ENCODE measurements around the gene HOXA3.

Gene HOXA3

DNA sequence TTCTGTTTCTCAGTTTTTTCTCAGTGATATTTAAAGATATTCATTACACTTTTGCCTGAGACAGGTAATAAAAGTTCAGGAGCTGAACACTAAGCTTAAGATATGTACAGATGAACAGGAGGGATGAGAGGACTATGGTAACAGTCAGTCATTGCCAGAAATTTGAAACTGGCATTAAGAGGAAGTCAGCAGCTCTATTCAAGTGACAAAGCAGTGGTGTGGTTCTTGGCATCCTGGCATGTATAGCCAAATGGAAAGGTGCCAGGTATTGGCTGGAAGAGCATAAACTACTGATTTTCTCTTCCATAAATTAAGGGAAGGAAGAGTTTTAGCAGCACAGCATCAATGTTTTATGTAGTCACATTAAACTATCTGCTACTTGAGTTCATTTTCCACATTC lies 79.3 kb downstream of the HOXA3 start:
- peak; percentile 60 to 87 for DNase-seq

DNA sequence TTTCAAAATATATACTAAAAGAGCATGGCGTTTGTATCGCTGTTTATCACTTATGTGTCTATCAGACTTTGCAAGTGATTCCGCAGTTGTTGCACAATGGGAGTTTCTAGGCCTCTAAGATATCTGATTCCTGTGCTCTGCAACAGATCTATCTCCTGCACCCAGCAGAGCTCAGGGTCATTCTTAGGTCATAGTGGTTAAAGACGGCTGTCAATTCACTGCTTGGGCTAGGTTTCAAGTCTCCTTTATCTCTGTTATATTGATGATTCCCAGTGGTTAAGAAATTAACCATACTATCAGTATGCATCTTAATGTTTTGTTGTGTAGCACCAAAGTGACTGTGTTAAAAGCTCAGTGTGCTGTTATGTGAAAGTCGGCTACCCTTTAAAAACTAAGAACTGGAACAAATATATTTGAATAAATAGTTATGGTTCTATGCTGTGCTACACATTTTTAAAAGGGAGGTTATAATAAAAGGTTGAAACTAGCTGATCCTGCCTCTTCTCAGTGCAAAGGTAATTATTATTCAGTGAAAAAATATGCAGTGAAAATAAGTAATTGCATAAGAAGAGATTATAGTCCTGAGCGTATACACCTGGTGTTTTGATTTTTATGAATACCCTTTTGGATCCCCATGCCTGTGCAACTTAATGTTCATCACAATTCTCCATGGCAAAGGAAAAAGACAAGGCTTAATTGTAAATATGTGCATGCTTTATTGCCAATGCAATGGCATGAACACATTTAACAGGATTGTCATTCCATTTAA lies 80.6 kb downstream of the HOXA3 start:
- peak; percentile 8 to 46 for DNase-seq

DNA sequence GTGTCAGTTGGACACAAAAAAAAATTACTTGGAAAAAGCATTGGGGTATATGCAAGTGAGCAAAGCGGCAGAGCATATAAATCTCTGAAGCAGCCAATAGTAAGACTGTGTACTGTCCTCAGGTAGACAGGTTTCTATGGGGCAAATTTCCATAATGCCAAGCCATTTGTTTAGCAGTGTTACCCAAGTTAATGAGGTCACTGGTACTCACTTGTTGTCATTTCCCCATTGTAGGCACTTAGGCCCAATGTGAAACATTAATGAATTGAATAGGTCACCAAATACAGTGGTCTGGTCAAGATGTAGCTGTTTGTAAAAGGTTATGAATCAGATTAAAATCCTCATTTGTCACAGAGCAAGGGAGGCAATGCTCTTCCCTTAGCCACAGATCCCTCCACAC lies 84.1 kb downstream of the HOXA3 start:
- no peak for DNase-seq

DNA sequence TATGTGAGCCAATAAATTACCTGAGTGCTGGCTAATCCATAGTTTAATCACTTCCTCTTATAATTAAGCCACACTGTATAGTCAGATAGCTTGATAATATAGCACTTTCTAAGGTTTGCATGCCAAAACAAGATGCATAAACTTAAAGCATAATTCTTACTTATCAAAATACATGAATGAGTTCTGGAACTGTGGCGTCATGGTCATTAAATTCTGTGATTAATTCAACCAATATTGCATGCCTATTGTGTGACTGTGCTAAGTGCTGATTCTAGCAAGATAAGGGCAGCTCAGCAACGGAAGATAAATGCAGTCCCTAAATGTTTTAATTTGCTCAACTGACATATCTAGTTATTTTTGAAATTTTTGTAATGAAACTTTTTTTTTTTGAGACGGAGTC lies 86.2 kb downstream of the HOXA3 start:
- no peak for DNase-seq

DNA sequence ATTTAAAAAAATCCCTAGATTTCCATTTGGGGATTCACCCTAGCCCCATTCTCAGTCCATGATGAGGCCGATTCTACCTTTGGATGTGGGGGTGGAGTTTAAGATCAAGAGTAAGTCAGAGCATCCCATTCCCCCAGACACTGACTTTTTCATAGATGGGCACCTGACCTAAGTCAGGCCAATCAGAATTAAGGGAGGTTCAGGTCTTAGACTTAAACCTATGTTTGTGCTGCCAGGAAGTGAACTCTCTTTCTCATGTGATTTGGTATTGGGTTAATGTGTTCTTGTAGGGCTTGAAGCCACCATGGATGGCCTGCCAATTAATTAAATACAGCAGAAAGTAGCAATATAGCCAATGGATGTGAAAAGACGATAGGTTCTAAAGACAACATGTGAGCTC lies 86.7 kb downstream of the HOXA3 start:
- no peak for DNase-seq

DNA sequence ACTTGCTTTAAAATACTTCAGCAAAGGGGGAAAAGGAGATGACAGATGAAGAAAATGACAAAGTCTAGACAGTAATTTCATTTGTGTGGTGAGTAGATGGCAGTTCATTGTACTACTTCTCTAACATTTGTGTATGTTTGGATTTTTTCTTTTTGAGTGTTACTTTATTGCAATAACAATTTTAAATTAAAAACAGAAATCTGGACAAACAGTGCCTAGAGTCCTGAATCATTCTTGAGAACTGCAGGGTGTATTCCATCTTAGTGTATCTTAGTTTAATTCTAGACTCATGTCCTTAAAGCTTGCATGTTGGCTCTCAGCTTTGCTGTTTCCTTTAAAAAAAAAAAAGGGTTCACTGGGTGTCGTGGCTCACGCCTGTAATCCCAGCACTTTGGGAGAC lies 87.7 kb downstream of the HOXA3 start:
- no peak for DNase-seq

DNA sequence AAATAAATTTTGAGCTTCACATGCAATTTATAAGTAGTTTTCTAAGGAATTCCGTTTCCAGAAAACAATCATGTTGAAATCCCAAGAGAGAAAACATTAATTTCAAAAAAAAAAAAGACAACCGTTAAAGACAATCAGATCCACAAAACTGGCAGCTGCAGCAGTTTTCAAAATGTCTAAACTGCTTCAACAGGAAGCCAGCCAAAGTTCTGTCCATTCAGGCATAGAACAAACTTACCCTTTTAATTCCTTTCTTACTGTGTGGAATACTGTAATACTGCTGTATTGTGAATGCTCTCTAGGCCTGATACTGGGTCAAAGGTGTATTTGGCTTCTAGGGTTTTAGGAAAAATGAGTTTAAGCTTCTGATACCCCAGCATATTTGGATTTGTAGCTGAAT lies 88.2 kb downstream of the HOXA3 start:
- DNase-seq = peak in 1 of 2 experiments; percentile 17

DNA sequence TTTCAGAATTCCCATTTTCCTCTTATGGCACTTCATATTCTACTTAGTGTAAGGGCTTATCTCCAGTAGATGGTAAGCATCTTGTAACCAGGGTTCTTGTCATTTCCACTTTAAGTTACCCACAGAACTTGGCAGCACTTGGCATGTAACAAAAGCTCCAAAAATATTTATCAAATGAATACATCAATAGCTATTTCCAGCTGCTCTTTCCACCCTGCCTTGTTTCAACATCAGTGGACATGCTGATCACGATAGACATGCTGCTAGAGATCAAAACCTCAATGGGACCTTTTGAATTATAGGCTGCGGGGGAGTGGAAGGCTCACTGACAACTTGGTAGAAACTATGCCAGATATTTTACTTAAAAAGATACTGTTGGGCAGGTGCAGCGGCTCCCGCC lies 89.4 kb downstream of the HOXA3 start:
- no peak for DNase-seq

Data from NCI-H2081 (cell line).